Measurements from ENCODE around the gene CARD9. TPM values are rescaled to one million over a fixed set of nuclear protein-coding genes. Genes with fewer than 3 reads are reported as not detected.

The CARD9 gene
- polyA plus RNA-seq, 4 donors, result 2.0 to 3.0 (median 2.4) TPM

DNA sequence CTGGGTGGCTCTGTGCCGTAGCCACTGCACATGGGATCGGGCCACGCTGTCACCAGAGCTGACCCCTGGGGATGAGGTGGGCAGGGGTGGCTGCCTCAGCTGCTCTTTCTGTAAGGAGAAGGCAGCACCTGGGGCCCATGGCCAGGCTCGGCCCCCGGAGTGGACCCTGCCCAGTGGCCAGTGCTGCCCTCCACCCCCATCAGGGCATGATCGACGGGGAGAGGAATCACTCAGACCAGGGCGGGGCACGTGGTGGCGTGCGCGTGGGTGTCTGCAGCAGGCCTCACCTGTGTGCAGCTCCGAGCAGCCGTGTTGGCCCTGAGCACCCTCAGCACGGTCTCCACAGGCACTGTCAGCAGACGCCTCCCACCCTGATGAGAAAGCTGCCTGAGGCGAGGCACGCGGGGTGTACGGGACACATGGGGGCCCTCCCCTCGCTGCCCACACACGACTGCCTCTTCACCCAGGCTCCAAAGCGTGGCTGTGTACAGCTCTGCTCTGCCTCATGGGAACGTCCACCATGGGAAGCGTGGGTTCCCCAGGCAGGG lies 8.6 kb upstream of the CARD9 start:
- DNase-seq (ENCODE audit: low read depth in 4 of 4, low spot score in 2 of 4), result no peak

DNA sequence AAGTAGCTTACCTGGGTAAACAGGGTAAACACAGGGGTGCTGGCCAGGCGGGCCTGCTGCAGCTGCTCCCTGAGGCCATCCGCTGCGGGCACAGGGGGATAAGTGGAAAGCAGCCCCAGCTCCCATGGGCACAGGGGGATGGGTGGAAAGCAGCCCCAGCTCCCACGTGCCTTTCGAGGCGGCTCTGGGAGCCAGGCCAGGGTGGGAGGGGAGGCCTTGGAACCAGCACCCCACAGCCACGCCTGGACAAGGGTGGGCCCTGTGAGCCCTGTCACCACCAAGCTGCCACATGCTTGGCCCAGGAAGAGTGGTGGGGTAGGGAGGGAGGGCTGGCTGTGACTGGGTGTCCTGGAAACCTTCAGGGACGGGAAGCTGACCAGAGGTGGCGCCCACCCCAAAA lies 7.8 kb upstream of the CARD9 start:
- DNase-seq (ENCODE audit: low read depth in 4 of 4, low spot score in 2 of 4), result no peak

DNA sequence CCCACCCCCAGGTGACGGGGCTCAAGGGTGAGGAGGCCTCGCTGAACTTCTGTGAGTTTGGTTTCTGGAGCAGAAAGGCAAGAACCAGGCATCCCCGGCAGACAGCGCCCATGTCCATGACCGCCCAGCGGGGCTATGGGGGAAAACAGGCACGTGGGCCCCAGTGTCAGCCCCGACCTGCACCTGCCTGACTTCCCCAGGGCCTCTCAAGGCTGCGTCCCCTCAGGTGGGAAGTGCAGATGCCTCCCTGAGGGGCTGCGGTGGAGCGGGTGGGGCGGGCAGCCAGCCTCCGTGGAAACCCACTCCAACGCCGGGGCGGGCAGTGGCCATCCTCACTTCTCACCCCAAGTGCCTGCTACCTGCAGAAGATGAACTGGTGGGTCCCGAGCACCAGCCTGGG lies 6.9 kb upstream of the CARD9 start:
- no peak for DNase-seq (ENCODE audit: low read depth in 4 of 4, low spot score in 2 of 4)

DNA sequence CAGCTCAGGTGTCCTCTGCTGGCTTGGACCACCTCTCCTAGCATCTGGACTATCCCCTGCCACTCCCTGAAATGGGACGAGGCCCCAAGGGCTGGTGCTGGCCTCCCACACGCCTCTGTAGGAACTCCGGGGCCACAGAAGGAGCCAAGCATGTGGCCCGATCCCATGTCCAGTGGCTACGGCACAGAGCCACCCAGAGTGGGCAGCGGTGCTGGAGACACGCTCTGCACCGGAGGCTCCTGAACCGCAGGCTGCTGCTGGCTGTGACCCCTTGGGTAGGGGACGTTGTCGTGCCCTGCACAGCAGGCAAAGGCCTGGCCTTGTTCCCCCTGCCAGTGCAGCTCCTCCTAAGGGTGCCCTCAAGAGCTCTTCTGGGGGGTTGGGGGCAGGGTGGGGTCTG lies 6.4 kb upstream of the CARD9 start:
- DNase-seq (ENCODE audit: low read depth in 4 of 4, low spot score in 2 of 4), result no peak

DNA sequence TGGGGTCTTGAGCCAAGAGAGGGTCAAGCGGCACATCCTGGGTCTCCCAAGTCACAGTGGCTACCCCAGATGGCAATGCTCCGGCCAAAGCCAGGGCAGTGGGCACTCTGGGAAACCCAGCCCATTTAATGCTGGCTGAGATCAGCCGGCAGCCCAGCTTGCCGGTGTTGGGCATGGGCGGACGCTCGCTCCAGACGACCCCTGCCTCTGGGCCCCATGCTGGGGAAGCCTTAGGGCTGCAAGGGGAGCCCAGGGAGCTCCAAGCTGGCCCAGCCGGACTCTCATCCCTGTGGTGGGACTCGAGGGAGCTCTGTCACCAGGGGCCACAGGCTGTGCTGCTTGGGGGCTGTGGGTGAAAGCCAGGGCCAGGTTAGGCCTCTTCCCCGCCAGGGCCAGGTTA lies 5.9 kb upstream of the CARD9 start:
- no peak for DNase-seq (ENCODE audit: low read depth in 4 of 4, low spot score in 2 of 4)

DNA sequence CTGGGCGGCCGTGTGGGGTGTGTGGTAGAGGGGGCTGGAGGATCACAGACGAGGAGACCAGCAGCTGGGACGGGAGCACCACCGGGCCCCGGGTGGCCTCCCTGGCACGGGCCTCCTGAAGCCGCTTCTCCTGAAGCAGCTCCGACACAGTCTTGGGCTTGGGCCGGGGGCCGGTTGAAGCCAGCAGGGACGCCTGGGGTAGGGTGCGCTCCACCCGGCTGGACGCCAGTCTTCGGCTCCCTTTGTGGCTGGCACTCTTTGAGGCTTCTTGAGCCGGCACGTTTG lies 5.5 kb upstream of the CARD9 start:
- DNase-seq (ENCODE audit: low read depth in 4 of 4, low spot score in 2 of 4), result no peak

DNA sequence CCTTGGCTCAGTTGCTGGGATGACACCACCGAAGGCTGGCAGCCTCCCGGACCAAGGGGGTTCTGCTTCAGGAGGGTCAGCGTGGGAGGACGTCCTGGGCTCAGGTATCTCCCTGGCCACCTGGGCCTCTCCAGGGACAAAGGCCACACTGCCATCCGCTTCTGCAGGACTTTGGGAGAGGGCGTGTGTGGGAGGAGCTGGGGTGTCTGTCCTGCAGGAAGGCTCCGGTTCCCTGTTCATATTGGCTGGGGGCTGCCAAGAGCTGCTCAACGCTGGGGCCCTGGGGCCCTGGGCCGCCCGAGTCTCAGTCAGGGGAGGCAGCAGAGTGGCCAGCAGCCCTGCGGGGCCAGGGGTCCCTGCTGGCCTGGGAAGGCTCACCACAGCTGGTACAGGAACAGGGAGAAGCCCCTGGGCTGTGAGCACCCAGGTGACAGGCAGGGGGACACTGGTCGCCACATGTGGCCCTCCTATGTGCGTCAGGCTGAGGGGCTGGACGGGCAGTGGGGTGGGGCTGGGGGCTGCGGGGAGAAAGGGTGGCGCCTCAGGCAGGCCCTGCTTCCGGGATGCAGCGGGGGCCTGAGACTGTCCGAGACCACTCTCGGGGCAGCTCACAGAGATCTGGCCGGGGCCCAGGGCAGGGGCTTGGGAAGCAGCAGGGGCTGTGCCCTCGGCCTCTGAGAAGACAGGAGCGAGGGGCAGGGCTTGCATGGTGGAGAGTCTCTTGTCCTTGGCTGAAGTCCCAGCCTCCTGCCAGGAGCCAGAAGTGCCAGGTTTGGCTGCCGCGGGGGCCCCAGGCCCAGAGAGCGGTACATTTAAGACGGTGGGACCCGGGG lies 4.9 kb upstream of the CARD9 start:
- DNase-seq (ENCODE audit: low read depth in 4 of 4, low spot score in 2 of 4), result no peak

DNA sequence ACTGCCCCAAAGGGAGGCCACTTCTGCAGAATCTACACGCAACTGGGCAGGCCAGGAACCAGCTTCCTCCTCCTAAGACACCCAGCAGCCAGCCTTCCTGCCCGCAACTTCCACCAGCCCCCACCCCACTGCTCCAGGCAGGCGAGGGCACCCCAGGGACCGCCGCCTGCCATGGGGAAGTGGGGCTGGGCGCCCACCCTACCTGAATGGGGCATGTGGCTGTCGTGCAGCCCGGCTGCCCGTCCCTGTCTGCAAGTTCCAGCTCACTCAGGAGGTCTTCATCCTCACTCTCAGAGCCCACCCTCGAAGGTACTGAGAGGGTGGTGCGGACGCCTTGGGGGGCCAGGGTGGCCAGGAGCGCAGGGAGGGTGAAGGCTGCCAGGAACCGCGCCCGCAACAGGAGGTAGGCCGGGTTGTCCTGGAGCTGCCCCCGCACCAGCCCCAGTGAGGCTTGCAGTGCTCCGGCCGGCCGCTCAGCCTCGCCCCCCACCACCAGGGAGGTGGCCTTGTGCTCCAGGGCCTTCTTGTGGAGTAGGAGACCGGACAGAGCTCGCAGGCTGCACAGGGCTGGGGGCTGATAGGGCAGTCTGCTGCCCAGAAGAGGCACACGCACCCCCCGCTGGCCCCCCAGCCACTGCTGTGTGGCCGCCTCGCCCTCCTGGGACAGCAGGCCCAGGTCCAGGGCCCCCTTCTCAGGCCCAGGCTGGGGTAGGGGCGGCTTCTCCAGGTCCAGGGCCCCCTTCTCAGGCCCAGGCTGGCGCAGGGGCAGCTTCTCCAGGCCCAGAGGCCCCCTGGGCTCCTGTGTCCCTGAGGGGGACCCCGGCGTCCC lies 4.1 kb upstream of the CARD9 start:
- no peak for DNase-seq (ENCODE audit: low read depth in 4 of 4, low spot score in 2 of 4)

DNA sequence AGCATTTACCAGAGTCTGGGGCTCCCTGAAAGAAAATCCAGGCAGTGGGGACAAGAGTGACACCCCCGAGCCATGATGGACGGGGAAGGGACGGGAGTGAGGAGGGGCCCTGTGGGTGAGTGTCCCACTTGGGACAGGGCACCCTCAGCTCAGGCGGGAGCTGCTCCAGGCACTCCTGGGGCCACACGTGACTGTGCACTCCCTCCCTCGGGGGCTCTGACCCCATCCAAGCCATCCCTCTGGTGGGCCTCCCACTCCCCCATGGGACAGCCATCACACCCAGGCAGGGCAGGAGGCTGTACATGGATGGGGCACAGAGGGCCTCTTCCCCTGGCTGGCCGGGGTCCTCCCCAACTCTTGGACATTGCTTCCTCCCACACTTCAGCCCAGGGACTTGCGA lies 3.0 kb upstream of the CARD9 start:
- no peak for DNase-seq (ENCODE audit: low read depth in 4 of 4, low spot score in 2 of 4)

DNA sequence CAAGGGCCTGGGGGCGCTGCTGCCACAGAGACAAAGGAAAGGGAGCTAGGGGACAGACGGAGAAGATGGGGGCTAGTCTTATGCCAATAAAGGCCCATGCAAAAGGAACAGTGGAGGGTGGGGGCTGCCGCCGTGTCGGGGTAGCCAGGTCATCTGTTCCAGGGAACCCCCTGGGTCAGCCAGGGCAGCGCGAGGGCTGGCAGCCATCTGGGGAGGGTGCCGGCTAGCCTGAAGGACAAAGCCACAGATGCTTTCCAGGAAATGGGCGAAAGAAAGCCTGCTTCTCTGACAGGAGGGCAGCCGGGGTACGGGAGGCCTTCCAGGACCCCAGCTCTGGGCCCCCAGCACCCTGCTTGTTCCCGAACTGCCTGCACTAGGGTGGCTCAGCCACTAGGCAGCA lies 1.6 kb upstream of the CARD9 start:
- no peak for DNase-seq (ENCODE audit: low read depth in 4 of 4, low spot score in 2 of 4)

DNA sequence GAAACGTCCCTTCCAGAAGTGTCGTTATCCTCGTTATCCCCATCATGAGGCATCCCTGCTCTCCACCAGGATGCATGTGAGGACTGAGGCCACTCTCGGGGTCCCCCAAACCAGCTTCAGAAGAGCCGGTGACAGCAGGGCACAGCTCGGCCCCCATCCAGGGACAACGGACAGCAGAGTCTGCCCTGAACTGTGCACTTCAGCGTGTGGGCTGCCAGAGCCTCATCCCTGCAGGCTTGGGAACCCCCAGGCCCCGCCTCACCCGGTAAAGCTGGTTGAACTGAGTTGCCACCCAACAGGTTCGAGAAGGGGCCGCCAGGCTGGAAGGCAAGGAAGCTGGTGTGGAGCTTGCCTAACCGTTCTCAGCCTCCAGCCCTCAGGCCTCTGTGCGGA lies 710 bp upstream of the CARD9 start:
- no peak for DNase-seq (ENCODE audit: low read depth in 4 of 4, low spot score in 2 of 4)

DNA sequence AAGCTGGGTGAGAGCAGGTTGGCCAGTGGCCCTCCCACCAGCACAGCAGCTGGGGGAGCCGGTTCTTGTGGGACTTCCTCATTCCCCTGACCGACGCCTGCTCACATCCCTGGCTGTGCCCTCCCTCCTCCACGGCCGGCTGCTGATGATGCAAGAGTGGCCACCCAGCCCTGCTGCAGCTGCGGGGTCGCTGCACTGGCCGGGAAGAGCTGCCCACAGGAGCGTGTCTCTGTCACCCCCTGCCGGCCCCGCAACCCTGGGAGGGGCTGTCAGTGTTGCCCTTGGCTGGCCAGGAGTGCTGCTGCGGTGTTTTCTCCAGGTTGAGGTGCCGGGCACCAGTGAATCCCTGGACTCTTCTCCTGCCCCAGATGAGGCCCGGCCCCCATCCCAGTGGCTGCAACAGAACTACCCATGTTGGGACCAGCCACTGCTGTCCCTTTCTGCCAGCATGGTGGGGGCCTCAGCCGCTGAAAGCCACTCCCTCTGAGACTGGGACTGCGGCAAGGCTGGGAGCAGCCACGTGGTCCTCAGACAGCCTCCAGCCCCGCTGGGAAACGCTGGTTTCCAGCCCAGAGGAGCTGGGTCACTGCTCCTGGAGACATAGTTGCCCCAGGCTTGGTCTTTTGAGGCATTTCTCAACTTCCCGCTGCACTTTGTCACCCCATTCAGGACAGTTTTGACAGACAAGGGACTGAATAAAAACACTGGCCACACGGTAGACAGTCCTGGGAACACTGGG lies 739 bp downstream of the CARD9 start:
- peak in 1 of 4 donors; percentile 62 for DNase-seq (ENCODE audit: low read depth in 4 of 4, low spot score in 2 of 4)

DNA sequence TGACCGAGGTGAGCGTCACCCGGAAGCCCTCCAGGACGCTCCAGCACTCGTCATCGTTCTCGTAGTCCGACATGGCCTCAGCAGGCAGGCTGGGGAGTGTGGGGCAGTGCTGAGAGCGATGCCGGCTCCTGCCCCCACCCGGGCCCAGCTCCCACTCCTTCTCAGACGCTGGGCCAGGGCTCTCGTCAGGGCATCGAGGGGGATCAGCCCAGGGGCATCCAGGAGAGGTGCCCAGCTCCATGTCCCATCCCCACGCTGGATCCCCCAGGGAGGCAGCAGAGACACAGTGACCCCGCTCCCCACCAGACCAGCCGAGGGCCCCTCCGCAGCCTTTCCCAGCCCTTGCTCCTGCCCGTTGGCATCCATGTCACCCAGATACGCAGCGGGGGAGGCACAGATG lies 1.5 kb downstream of the CARD9 start:
- DNase-seq (ENCODE audit: low read depth in 4 of 4, low spot score in 2 of 4), result no peak

DNA sequence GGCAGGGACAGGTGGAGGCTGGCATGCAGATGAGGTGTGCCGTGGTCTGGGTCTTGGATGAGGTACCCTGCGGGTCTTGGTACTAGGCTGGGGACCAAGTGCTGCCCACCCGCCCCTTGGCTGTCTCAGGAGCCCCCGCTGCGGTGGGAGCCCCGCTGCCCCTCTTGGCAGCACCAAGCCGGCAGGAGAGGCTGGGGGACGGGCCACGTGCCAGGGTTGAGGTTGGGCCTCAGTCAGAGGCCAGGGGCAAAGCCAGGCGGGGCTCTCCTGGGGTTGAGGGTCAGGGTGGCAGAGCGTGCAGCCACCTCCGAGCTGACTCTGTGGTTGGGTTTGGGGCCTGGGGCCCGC lies 2.0 kb downstream of the CARD9 start:
- no peak for DNase-seq (ENCODE audit: low read depth in 4 of 4, low spot score in 2 of 4)

DNA sequence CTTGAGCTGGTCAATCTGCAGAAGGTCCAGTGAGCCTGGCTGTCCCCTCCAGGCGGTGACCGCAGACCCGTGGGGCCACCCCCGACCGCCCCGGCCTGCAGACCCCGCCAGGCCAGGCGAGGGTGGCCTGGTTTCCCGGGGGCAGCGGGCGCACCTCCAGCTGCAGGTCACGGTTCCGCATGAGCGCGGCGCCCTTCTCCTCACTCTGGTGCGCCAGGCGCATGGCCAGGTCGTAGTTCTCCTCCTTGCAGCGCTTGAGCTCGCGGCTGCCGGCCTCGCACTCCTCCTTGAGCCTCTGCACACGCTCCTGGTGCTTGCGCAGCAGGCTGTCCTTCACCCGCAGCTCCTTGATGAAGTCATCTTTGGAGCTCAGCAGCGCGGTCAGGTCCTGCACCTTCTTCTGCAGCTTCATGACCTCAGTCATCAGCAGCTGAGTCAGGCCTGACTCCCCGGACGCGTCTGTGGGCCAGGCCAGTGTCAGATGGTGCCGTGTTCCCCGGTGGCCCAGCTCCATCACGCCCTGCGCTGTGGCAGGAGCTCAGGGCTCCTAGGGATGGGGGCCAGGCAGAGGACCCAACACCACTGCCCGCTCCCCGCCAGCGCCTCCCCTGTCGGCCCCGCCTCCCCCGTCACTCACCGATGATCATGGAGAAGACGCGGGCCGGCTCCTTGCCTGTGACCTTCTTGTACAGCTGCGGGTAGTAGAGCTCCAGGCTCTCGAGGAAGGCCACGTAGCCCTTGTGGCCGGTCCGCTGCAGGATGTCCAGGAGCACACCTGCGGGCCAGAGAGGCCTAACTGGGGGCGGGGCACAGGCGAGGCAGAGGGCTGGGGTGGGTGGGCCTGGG lies 2.6 kb downstream of the CARD9 start:
- no peak for DNase-seq (ENCODE audit: low read depth in 4 of 4, low spot score in 2 of 4)

DNA sequence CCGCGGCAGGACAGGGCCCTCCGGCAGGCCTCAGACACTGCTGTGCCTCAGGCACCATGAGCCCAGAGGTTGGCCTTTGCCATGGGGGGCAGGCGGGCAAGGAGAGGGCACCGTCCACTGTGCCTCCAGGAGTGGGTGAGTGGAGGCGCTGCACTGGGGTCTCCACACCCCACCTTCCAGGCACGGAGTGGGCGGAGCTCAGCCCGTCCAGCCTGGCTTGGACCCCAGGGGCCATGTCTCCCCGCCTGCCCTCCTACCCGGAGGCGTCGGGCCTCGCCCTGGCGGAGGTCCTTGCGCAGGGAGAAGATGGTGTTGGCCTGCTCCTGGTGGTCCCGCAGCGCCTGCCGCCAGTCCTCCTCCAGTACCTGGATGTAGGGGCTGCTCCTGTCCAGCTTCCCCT lies 3.4 kb downstream of the CARD9 start:
- DNase-seq (ENCODE audit: low read depth in 4 of 4, low spot score in 2 of 4), result no peak

DNA sequence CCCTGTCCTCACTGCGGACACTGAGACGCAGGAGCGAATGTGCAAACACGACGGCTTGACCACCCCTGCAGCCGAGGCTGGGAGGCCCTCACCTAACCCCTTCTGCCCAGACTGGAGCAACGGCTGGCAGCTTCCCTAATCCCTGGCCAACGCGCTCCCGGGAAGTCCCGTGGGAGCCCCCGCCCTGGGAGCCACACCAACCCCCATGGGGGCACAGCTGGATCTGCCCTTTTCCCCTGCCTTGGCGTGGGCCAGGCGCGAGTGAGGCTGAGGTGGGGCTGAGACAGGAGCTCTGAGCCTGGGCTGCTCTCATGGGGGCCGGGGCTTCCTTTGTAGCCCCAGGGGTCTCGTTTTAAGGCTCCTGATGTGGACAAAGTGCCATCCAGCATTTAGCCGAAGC lies 5.3 kb downstream of the CARD9 start:
- DNase-seq (ENCODE audit: low read depth in 4 of 4, low spot score in 2 of 4), result no peak

DNA sequence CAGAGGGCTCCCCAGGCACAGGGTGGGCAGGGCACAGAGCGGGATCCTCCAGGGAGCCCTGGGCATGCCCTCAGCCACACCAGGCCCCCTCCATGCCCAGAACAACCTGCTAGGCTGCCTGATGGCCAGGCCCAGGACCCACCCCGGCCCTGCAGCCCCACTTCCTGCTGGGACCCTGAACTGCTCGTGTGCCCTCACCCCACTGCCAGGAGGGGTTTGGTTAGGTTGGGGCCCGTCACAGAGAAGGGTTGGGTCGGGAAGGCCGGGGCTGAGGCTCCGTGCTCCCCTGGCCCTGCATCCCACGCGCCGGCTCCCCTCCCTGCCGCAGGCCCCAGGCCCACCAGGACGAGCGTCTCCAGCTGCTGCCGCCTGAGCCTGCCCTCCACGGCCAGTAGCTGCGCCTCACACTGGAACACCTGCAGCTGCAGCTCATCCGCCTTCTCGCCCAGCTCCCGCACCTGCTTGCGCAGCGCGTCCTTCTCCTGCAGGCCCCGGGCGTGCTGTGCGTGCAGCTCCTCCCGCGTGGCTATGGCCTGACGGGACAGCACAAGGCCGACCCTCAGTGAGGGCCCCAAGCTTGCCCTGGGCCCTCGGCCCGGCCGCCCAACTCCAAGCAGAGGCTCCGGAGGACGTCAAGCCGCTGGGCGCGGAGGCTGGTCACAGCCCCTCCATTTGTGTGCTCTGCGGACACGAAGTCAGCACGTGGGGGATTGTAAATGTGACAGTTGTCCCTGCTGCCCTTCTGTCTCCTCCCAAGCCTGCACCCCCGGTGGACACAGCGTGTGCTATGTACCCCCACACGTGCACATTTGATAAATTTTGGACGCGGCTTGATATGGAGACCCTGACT lies 5.9 kb downstream of the CARD9 start:
- DNase-seq (ENCODE audit: low read depth in 4 of 4, low spot score in 2 of 4), result no peak

DNA sequence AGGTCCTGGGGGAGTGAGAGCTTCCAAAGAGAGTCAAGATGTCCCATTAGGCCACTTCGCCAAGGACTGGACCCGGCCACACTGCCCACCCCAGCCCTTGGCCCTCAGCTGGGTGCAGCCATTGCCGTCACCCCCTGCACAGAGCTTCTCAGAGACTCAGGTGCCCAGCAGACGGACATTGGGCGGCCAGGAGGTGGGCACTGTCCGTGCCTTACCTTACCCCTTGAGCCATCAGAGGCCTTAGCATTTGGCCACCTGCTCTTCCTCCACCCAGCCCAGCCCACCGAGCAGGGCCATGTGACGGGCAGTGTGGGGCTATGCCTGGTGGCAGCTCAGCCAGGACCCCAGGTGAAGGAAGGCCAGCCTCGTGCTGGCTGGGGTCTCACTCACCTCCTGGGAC lies 6.6 kb downstream of the CARD9 start:
- no peak for DNase-seq (ENCODE audit: low read depth in 4 of 4, low spot score in 2 of 4)

DNA sequence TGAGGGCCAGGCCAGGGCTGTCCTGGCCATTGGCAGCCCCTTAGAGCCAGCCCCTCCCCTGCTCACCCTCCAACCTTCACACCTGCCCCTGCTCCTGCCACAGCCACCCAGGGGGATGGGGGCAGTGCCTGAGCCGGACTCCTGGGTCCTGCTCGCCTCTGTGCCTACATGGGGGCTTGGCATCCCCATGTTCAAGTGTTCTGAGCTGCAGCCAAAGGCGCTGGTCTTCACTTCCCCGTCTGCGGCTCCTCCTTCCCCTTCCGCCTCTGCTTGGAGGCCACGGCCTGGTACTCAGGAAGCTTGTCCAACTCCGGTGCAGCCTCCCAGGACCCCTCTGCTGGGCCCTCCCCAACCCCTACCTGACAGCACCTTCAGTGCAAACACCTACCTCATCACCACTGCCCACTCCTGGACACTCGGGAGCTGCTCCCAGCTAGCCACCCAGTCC lies 7.7 kb downstream of the CARD9 start:
- DNase-seq (ENCODE audit: low read depth in 4 of 4, low spot score in 2 of 4), result no peak
